ENCODE data around the gene CFL2. TPM values are rescaled to one million over a fixed set of nuclear protein-coding genes. Genes with fewer than 3 reads are reported as not detected.
"Not testable (repeated sequence)": the region's sequence is repeated elsewhere in the genome, so short reads cannot be mapped to it uniquely, and the experiment has no call there.

Gene CFL2
- total and polyA plus RNA-seq, 10 donors = 9.8 to 32.8 (median 21.6) TPM

- intact Hi-C loops (cut with DNase I; ENCODE audit: low total_unique reads) = no loop called here
- H3K4me1 ChIP-seq = no peaks in the 10 kb centered on the region
- H3K36me3 ChIP-seq = peaks cover 0 to 52% (median 22%) of the 10 kb centered on the region in 6 donors
- TF ChIP-seq POLR2A (IDR thresholded peaks at IDR 0.05) (no peak), CTCF (IDR thresholded peaks at IDR 0.05 in 8 of 11, conservative IDR thresholded peaks at IDR 0.05 in 3 of 11) (no peak), POLR2AphosphoS5 (IDR thresholded peaks at IDR 0.05) (no peak)
- no peaks in the 10 kb centered on the region for H3K27me3 ChIP-seq (replicated peaks in 1 of 7)
- H3K9me3 ChIP-seq = no peaks in the 10 kb centered on the region
- no peak overlapping the region for H3K4me3 ChIP-seq
- DNase-seq = no peak
- no peak overlapping the region for H3K27ac ChIP-seq
- 93 to 98% (median 96%) methylated on average over 2 of the region's 2 CpGs for WGBS, 5 donors
These were observed 35.8 kb upstream of the CFL2 start for GRCh38 chr14:34750233-34750632.

- WGBS, 5 donors = 87 to 93% (median 91%) methylated on average over 6 of the region's 6 CpGs
- intact Hi-C loops (cut with DNase I; ENCODE audit: low total_unique reads) = no loop called here
- Histone ChIP-seq H3K9me3 (no peaks in the 10 kb centered on the region), H3K27ac (no peak overlapping the region), H3K27me3 (replicated peaks in 1 of 7) (no peaks in the 10 kb centered on the region), H3K36me3 (peaks cover 0 to 44% (median 15%) of the 10 kb centered on the region in 6 donors), H3K4me3 (no peak overlapping the region), H3K4me1 (no peaks in the 10 kb centered on the region)
- DNase-seq = no peak
- TF ChIP-seq POLR2A (IDR thresholded peaks at IDR 0.05) (no peak), CTCF (IDR thresholded peaks at IDR 0.05 in 8 of 11, conservative IDR thresholded peaks at IDR 0.05 in 3 of 11) (no peak), POLR2AphosphoS5 (IDR thresholded peaks at IDR 0.05) (no peak)
These were observed 35.0 kb upstream of the CFL2 start for GRCh38 chr14:34749408-34749807.

GRCh38 chr14:34742270-34743115 is 28.1 kb upstream of the CFL2 start:
- Histone ChIP-seq H3K9me3 (peaks cover 0 to 7% (median 0%) of the 10 kb centered on the region in 8 donors), H3K27ac (peak overlapping the region in 3 of 8 donors; percentile 22 to 40 (median 30)), H3K4me1 (peaks cover 0 to 16% (median 4%) of the 10 kb centered on the region in 6 donors), H3K4me3 (no peak overlapping the region), H3K27me3 (replicated peaks in 1 of 7) (no peaks in the 10 kb centered on the region), H3K36me3 (no peaks in the 10 kb centered on the region)
- WGBS, 5 donors = 56 to 86% (median 73%) methylated on average over 8 of the region's 8 CpGs
- no peak for DNase-seq
- TF ChIP-seq POLR2AphosphoS5 (IDR thresholded peaks at IDR 0.05) = no peak
- intact Hi-C loops (cut with DNase I; ENCODE audit: low total_unique reads) = no loop called here

GRCh38 chr14:34741840-34742239 is 27.4 kb upstream of the CFL2 start:
- Histone ChIP-seq H3K36me3 (no peaks in the 10 kb centered on the region), H3K27me3 (replicated peaks in 1 of 7) (no peaks in the 10 kb centered on the region), H3K4me1 (peaks cover 0 to 16% (median 4%) of the 10 kb centered on the region in 6 donors), H3K4me3 (no peak overlapping the region), H3K9me3 (peaks cover 0 to 7% (median 0%) of the 10 kb centered on the region in 8 donors), H3K27ac (no peak overlapping the region)
- no peak for DNase-seq
- TF ChIP-seq POLR2AphosphoS5 (IDR thresholded peaks at IDR 0.05) (no peak), POLR2A (IDR thresholded peaks at IDR 0.05) (no peak), CTCF (IDR thresholded peaks at IDR 0.05 in 8 of 11, conservative IDR thresholded peaks at IDR 0.05 in 3 of 11) (no peak)
- intact Hi-C loops (cut with DNase I; ENCODE audit: low total_unique reads) = no loop called here
- 14 to 49% (median 37%) methylated on average over 1 of the region's 1 CpG for WGBS, 5 donors

- H3K4me3 ChIP-seq; H3K36me3 ChIP-seq; H3K27me3 ChIP-seq (replicated peaks in 1 of 7); DNase-seq; intact Hi-C loops (cut with DNase I; ENCODE audit: low total_unique reads); H3K27ac ChIP-seq; H3K9me3 ChIP-seq: not testable (repeated sequence)
- H3K4me1 ChIP-seq = peaks cover 0 to 16% (median 4%) of the 10 kb centered on the region in 6 donors
- WGBS, 5 donors = 82 to 95% (median 91%) methylated on average over 6 of the region's 6 CpGs
These were observed 25.7 kb upstream of the CFL2 start for GRCh38 chr14:34740139-34740538.

GRCh38 chr14:34737079-34737478 is 22.7 kb upstream of the CFL2 start:
- H3K4me3 ChIP-seq; intact Hi-C loops (cut with DNase I; ENCODE audit: low total_unique reads); H3K27me3 ChIP-seq (replicated peaks in 1 of 7); DNase-seq; H3K27ac ChIP-seq; H3K4me1 ChIP-seq; H3K36me3 ChIP-seq; H3K9me3 ChIP-seq: not testable (repeated sequence)
- WGBS, 5 donors = 67 to 95% (median 94%) methylated on average over 4 of the region's 4 CpGs

Measured in spleen (tissue), 11 donors.